Spleen (tissue), 7 donors: ENCODE measurements around the gene CELA2B.

ENCODE experiments used
- CTCF ChIP-seq, 11 experiments: fragments of 200-600 bp in 7 of 11; fragments of 450-650 bp in 4 of 11; sonication (generic) in 4 of 11; IDR thresholded peaks in 8 of 11; conservative IDR thresholded peaks in 3 of 11; 1 replicate in 7 of 11; 2 replicates in 4 of 11; pipeline versions ENCODE4 v1.4.0 to v1.8.0; 2016 to 2021; ENCODE audit warnings: antibody characterized with exemption in 11 of 11, inconsistent platforms in 4 of 11, mild to moderate bottlenecking in 1 of 11
- POLR2A ChIP-seq, 3 donors: fragments of 450-650 bp; IDR thresholded peaks; one replicate each; pipeline ENCODE4 v1.5.1; 2017; ENCODE audit warnings: antibody characterized with exemption in 3 of 3, mild to moderate bottlenecking in 1 of 3
- POLR2AphosphoS5 ChIP-seq, 3 donors: sonication (generic); formaldehyde crosslinking; IDR thresholded peaks; one replicate each; pipeline ENCODE4 v1.5.1; 2017; ENCODE audit warnings: antibody characterized with exemption in 3 of 3
- donor health status: DM: no; HTN: no; CAD: no; lungs with moderate emphysema.
- donor health status: DM: no; HTN: no; CAD: no.
- donor health status: DM: no; HTN: no; CAD: no.

GRCh38 chr1:15469361-15469760 lies 6.5 kb upstream of the CELA2B start:
- TF ChIP-seq CTCF (IDR thresholded peaks at IDR 0.05 in 8 of 11, conservative IDR thresholded peaks at IDR 0.05 in 3 of 11) (no peak), POLR2A (IDR thresholded peaks at IDR 0.05) (no peak), POLR2AphosphoS5 (IDR thresholded peaks at IDR 0.05) (no peak)
